ENCODE results near the gene AMHR2.

Gene AMHR2

GRCh38 chr12:53456654-53457366 is 33.2 kb downstream of the AMHR2 start:
- H3K4me1 ChIP-seq (ENCODE audit: control insufficient read depth, insufficient read depth, low read length), result peaks cover 3% of the 10 kb centered on the region
- no peak overlapping the region for H3K27ac ChIP-seq (ENCODE audit: extremely low read depth, low read depth, low read length)
- CTCF ChIA-PET, result no interaction called here
- peaks cover 74 to 91% of the 10 kb centered on the region in 2 experiments for H3K36me3 ChIP-seq (ENCODE audit: control insufficient read depth in 2 of 2, insufficient read depth in 1 of 2, low read length in 2 of 2)
- no peaks in the 10 kb centered on the region for H3K9me3 ChIP-seq (ENCODE audit: control insufficient read depth, insufficient read depth, low read depth, low read length)
- no peak overlapping the region for H3K4me3 ChIP-seq (ENCODE audit: low read depth, low read length)
- POLR2A ChIA-PET, result interaction anchor here (0.8 kb wide), 1 partner anchor 16 kb away, joined by 3 read pairs; no protein-coding TSS in a partner anchor
- TF ChIP-seq ZNF701 (tag by site-specific recombination; IDR thresholded peaks at IDR 0.05) (no peak), SCRT1 (tag by site-specific recombination; IDR thresholded peaks at IDR 0.05; ENCODE audit: borderline replicate concordance) (peak; percentile 59; the same call in 1 of the 2 replicates), SCRT2 (tag by site-specific recombination; IDR thresholded peaks at IDR 0.05) (peak; percentile 85)

GRCh38 chr12:53459097-53459496 is 35.4 kb downstream of the AMHR2 start:
- ChIA-PET POLR2A (interaction anchor here (0.8 to 2.9 kb wide), 3 partner anchors 9 to 18 kb away, joined by 3 to 23 read pairs (median 3); no protein-coding TSS in a partner anchor), CTCF (interaction anchor here (0.7 to 1.4 kb wide), 3 partner anchors 13 to 107 kb away, joined by 3 to 4 read pairs (median 3); no protein-coding TSS in a partner anchor)
- Histone ChIP-seq H3K9me3 (ENCODE audit: control insufficient read depth, insufficient read depth, low read depth, low read length) (no peaks in the 10 kb centered on the region), H3K4me1 (ENCODE audit: control insufficient read depth, insufficient read depth, low read length) (peaks cover 3% of the 10 kb centered on the region; the same call in 1 of the 2 replicates), H3K27ac (ENCODE audit: extremely low read depth, low read depth, low read length) (no peak overlapping the region), H3K4me3 (ENCODE audit: low read depth, low read length) (no peak overlapping the region), H3K36me3 (ENCODE audit: control insufficient read depth in 2 of 2, insufficient read depth in 1 of 2, low read length in 2 of 2) (peaks cover 96 to 100% of the 10 kb centered on the region in 2 experiments)
- no peak for TF ChIP-seq ZNF624 (tag by site-specific recombination; IDR thresholded peaks at IDR 0.05)
- no peak for TF ChIP-seq ZBTB49 (tag by site-specific recombination; IDR thresholded peaks at IDR 0.05; ENCODE audit: low read depth)
- TF ChIP-seq TSHZ1 (tag by site-specific recombination; IDR thresholded peaks at IDR 0.05; ENCODE audit: borderline replicate concordance), result no peak
- no peak for TF ChIP-seq ZNF311 (tag by site-specific recombination; IDR thresholded peaks at IDR 0.05; ENCODE audit: borderline replicate concordance)
- no peak for TF ChIP-seq ZNF768 (tag by site-specific recombination; IDR thresholded peaks at IDR 0.05)
- no peak for TF ChIP-seq ZNF404 (tag by site-specific recombination; IDR thresholded peaks at IDR 0.05)
- no peak for TF ChIP-seq RBAK (tag by site-specific recombination; IDR thresholded peaks at IDR 0.05)
- TF ChIP-seq ZNF221 (tag by site-specific recombination; IDR thresholded peaks at IDR 0.05; ENCODE audit: borderline replicate concordance), result no peak
- TF ChIP-seq ZNF248 (tag by site-specific recombination; IDR thresholded peaks at IDR 0.05), result no peak
- TF ChIP-seq KLF9 (tag by site-specific recombination; IDR thresholded peaks at IDR 0.05; ENCODE audit: low read depth), result no peak
- TF ChIP-seq AEBP2 (tag by site-specific recombination; IDR thresholded peaks at IDR 0.05; ENCODE audit: borderline replicate concordance), result no peak
- TF ChIP-seq ZEB2 (tag by site-specific recombination; IDR thresholded peaks at IDR 0.05), result no peak

Measured in HEK293 (cell line).